K562 (cell line): Measurements from ENCODE around the gene LHFPL5. TPM values are rescaled to one million over a fixed set of nuclear protein-coding genes. Genes with fewer than 3 reads are reported as not detected.

Experiments used
- ATF1 ChIP-seq, 2 experiments: fragments of 450-650 bp in 1 of 2; IDR thresholded peaks; 2 replicates each; pipeline ENCODE4 v1.6.1; 2016; ENCODE audit warnings: missing compliant biosample characterization in 1 of 2, missing genetic modification characterization in 1 of 2
- CREB1 ChIP-seq, 2 experiments: sonication (generic) in 1 of 2; formaldehyde crosslinking in 1 of 2; IDR thresholded peaks; 2 replicates each; pipeline versions ENCODE4 v1.6.1 to v1.8.0; 2012 to 2022; ENCODE audit warnings: inconsistent platforms in 1 of 2, mild to moderate bottlenecking in 1 of 2, missing genetic modification reagents in 1 of 2, moderate library complexity in 1 of 2
- HNRNPLL ChIP-seq: fragments of 200-400 bp; formaldehyde crosslinking; IDR thresholded peaks from 2 replicates; pipeline ENCODE4 v1.6.1; 2017; ENCODE audit warnings: low read length, low read depth, mild to moderate bottlenecking; ENCODE audit not compliant: poor library complexity, severe bottlenecking
- JUND ChIP-seq, 2 experiments: IDR thresholded peaks; 2 replicates in 1 of 2; 3 replicates in 1 of 2; pipeline ENCODE4 v1.6.1; 2011; ENCODE audit warnings: borderline replicate concordance in 2 of 2, low read depth in 2 of 2, low read length in 2 of 2, improper control_type of control experiment in 1 of 2, missing biosample characterization in 1 of 2, missing genetic modification characterization in 1 of 2, missing genetic modification reagents in 1 of 2
- MCM7 ChIP-seq, 2 experiments: fragments of 450-650 bp; IDR thresholded peaks; 2 replicates each; pipeline ENCODE4 v1.6.1; 2016 to 2018
- MTA1 ChIP-seq: fragments of 450-650 bp; IDR thresholded peaks from 2 replicates; pipeline ENCODE4 v1.6.1; 2017; ENCODE audit warnings: borderline replicate concordance
- MYC ChIP-seq, 2 experiments: fragments of 250-450 bp in 1 of 2; sonication (Bioruptor Pico) in 1 of 2; IDR thresholded peaks; 2 replicates each; pipeline versions ENCODE4 v1.5.1 to v1.6.1; 2012 to 2021; ENCODE audit warnings: low read depth in 2 of 2, borderline replicate concordance in 1 of 2, improper control_type of control experiment in 1 of 2, low read length in 1 of 2, mild to moderate bottlenecking in 1 of 2, moderate library complexity in 1 of 2
- NR4A1 ChIP-seq, 2 experiments: fragments of 250-450 bp in 1 of 2; fragments of 450-650 bp in 1 of 2; sonication (Bioruptor Pico) in 1 of 2; IDR thresholded peaks; 2 replicates each; pipeline versions ENCODE4 v1.4.0 to v1.6.1; 2016 to 2020; ENCODE audit warnings: mild to moderate bottlenecking in 2 of 2, missing compliant biosample characterization in 1 of 2, missing genetic modification characterization in 1 of 2, moderate library complexity in 1 of 2
- POLR3A ChIP-seq: IDR thresholded peaks from 2 replicates; pipeline ENCODE4 v1.6.1; 2011; ENCODE audit warnings: borderline replicate concordance, mild to moderate bottlenecking, moderate library complexity; ENCODE audit not compliant: insufficient read length, insufficient read depth; ENCODE audit errors: extremely low read depth
- PPARD ChIP-seq: fragments of 250-450 bp; sonication (Bioruptor Pico); IDR thresholded peaks from 2 replicates; pipeline ENCODE4 v1.8.0; 2022; ENCODE audit warnings: inconsistent platforms, mild to moderate bottlenecking, moderate library complexity
- RBM22 ChIP-seq: fragments of 200-400 bp; formaldehyde crosslinking; IDR thresholded peaks from 2 replicates; pipeline ENCODE4 v1.6.1; 2018; ENCODE audit warnings: low read length, low read depth; ENCODE audit not compliant: poor library complexity, severe bottlenecking
- SRSF9 ChIP-seq: fragments of 200-400 bp; formaldehyde crosslinking; IDR thresholded peaks from 2 replicates; pipeline ENCODE4 v1.6.1; 2017; ENCODE audit warnings: low read depth, low read length, borderline replicate concordance
- TCF3 ChIP-seq: sonication (generic); formaldehyde crosslinking; IDR thresholded peaks from 2 replicates; pipeline ENCODE4 v1.4.0; 2020; ENCODE audit warnings: mild to moderate bottlenecking, missing genetic modification reagents
- TEAD2 ChIP-seq: fragments of 450-650 bp; IDR thresholded peaks from 2 replicates; pipeline ENCODE4 v1.6.1; 2016; ENCODE audit warnings: missing genetic modification characterization, control low read depth, missing compliant biosample characterization
- TFAP4 ChIP-seq: sonication (generic); formaldehyde crosslinking; IDR thresholded peaks from 2 replicates; pipeline ENCODE4 v1.8.0; 2022; ENCODE audit warnings: missing genetic modification reagents, mild to moderate bottlenecking, moderate library complexity, borderline replicate concordance
- ZNF121 ChIP-seq: sonication (generic); formaldehyde crosslinking; conservative IDR thresholded peaks from 2 replicates; pipeline ENCODE4 v1.8.0; 2022; ENCODE audit warnings: missing genetic modification reagents
- ZNF143 ChIP-seq: sonication (generic); formaldehyde crosslinking; IDR thresholded peaks from 2 replicates; pipeline ENCODE4 v1.9.0; 2022; ENCODE audit warnings: mild to moderate bottlenecking, missing genetic modification reagents
- ZNF347 ChIP-seq: fragments of 450-650 bp; formaldehyde crosslinking; IDR thresholded peaks from 2 replicates; pipeline ENCODE4 v1.4.0; 2020; ENCODE audit warnings: low read depth, mild to moderate bottlenecking, moderate library complexity
- ZNF431 ChIP-seq: sonication (generic); formaldehyde crosslinking; IDR thresholded peaks from 2 replicates; pipeline ENCODE4 v1.8.0; 2022; ENCODE audit warnings: mild to moderate bottlenecking, missing genetic modification reagents
- polyA plus RNA-seq, 8 experiments: library from polyadenylated mRNA; depleted of rRNA in 4 of 8; stranded (reverse) in 5 of 8; unstranded in 3 of 8; fragments of >200 nt; fragmentation: Nextera tagmentation in 2 of 8; fragmentation: Illumina TruSeq in 1 of 8; extraction: Ambion mirVana in 2 of 8; extraction: Trizol in 1 of 8; gene quantifications; 2 replicates each; pipeline versions ENCODE4 v1.2.1 to v1.2.3, GENCODE V29; 2011 to 2014; ENCODE audit warnings: inconsistent platforms in 1 of 8, missing spikeins in 1 of 8
- total RNA-seq, 7 experiments: library from RNA; depleted of rRNA in 6 of 7; stranded (reverse); fragments of >200 nt in 6 of 7; fragmentation: Illumina TruSeq in 2 of 7; extraction: Trizol in 2 of 7; gene quantifications; 2 replicates each; pipeline versions ENCODE4 v1.2.1 to v1.2.3, GENCODE V29; 2011 to 2021; ENCODE audit warnings: low replicate concordance in 1 of 7
- TF ChIP-seq, protein P1 (sequence below): fragments of 450-650 bp; IDR thresholded peaks from 2 replicates; pipeline ENCODE4 v1.6.1; 2017; ENCODE audit warnings: antibody characterized with exemption, mild to moderate bottlenecking

Gene LHFPL5
- total and polyA plus RNA-seq, 9 of the 15 experiments (the other 6 are each of a cell fraction or from before 2014, with no cell fraction given) = not detected

DNA sequence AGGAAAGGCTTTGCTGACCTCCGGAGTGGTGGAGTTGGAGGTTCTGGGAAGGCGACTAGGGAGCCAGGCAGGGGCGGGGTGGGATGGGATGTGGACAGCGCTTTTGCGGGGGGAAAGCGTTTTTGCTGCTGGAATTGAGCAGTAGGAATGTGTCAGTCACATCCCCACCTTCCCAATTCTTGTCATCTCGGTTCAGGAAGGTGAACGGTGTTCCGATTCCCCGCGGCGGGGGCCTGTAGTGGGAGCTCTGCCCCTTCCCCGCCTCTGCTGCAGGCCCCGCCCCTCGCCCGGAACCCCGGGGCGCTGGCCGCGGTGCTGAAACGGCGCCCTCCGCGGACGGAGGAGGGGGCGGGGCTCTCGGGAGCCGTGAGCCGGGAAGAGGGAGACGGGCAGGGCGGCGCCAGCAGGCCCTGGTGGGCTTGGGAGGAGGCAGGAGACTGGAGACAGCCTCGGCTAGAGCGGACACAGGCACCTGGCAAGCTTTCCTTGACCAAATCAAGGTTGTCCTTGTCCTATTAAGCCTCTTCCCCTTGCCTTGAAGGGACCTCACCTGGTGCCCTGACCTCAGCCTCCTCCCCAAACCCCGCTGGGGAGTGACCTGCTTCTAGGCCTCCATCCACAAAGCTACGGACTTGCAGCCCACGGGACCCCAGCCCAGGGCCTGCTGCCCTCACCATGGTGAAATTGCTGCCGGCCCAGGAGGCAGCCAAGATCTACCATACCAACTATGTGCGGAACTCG lies at the start of gene LHFPL5 (continued):
- TF ChIP-seq HNRNPLL = no peak
- TF ChIP-seq MTA1 = no peak
- TF ChIP-seq POLR3A = no peak
- TF ChIP-seq JUND (IDR thresholded peaks at IDR 0.05; ENCODE audit: borderline replicate concordance, low read depth, low read length) = no peak
- no peak for TF ChIP-seq JUND (tag; IDR thresholded peaks at IDR 0.05; ENCODE audit: borderline replicate concordance, low read depth, low read length)
- TF ChIP-seq, protein P1, sequence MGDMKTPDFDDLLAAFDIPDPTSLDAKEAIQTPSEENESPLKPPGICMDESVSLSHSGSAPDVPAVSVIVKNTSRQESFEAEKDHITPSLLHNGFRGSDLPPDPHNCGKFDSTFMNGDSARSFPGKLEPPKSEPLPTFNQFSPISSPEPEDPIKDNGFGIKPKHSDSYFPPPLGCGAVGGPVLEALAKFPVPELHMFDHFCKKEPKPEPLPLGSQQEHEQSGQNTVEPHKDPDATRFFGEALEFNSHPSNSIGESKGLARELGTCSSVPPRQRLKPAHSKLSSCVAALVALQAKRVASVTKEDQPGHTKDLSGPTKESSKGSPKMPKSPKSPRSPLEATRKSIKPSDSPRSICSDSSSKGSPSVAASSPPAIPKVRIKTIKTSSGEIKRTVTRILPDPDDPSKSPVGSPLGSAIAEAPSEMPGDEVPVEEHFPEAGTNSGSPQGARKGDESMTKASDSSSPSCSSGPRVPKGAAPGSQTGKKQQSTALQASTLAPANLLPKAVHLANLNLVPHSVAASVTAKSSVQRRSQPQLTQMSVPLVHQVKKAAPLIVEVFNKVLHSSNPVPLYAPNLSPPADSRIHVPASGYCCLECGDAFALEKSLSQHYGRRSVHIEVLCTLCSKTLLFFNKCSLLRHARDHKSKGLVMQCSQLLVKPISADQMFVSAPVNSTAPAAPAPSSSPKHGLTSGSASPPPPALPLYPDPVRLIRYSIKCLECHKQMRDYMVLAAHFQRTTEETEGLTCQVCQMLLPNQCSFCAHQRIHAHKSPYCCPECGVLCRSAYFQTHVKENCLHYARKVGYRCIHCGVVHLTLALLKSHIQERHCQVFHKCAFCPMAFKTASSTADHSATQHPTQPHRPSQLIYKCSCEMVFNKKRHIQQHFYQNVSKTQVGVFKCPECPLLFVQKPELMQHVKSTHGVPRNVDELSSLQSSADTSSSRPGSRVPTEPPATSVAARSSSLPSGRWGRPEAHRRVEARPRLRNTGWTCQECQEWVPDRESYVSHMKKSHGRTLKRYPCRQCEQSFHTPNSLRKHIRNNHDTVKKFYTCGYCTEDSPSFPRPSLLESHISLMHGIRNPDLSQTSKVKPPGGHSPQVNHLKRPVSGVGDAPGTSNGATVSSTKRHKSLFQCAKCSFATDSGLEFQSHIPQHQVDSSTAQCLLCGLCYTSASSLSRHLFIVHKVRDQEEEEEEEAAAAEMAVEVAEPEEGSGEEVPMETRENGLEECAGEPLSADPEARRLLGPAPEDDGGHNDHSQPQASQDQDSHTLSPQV = no peak
- TF ChIP-seq SRSF9 = no peak
- TF ChIP-seq ZNF431 (CRISPR knock-in tag) = peak; percentile 66; the same call in 1 of the 2 replicates
- TF ChIP-seq TCF3 = peak; percentile 14; the same call in 1 of the 2 replicates
- no peak for TF ChIP-seq ZNF143 (CRISPR knock-in tag)
- no peak for TF ChIP-seq MCM7 (IDR thresholded peaks at IDR 0.05)
- TF ChIP-seq ZNF347 (CRISPR knock-in tag) = no peak
- TF ChIP-seq NR4A1 (CRISPR knock-in tag; IDR thresholded peaks at IDR 0.05) = 0 out of 2 replicates have a peak, but pooled peaks have one; percentile 10
- no peak for TF ChIP-seq NR4A1 (tag; IDR thresholded peaks at IDR 0.05)
- no peak for TF ChIP-seq CREB1 (IDR thresholded peaks at IDR 0.05)
- TF ChIP-seq CREB1 (CRISPR knock-in tag; IDR thresholded peaks at IDR 0.05) = peak; percentile 78
- no peak for TF ChIP-seq TEAD2 (tag)
- TF ChIP-seq RBM22 = no peak
- no peak for TF ChIP-seq PPARD (CRISPR knock-in tag)
- no peak for TF ChIP-seq MYC (IDR thresholded peaks at IDR 0.05; ENCODE audit: low read depth, low read length)
- no peak for TF ChIP-seq MYC (CRISPR knock-in tag; IDR thresholded peaks at IDR 0.05; ENCODE audit: borderline replicate concordance, low read depth)
- TF ChIP-seq ATF1 (CRISPR knock-in tag; IDR thresholded peaks at IDR 0.05) = 0 out of 2 replicates have a peak, but pooled peaks have one; percentile 58
- TF ChIP-seq ATF1 (tag; IDR thresholded peaks at IDR 0.05) = no peak
- TF ChIP-seq ZNF121 (CRISPR knock-in tag) = no peak
- peak; percentile 92 for TF ChIP-seq TFAP4 (CRISPR knock-in tag)
